ENCODE results near the gene CDC42EP1.

Gene CDC42EP1

GRCh38 chr22:37559521-37559900 is 769 bp upstream of the CDC42EP1 start:
- no peak for DNase-seq

- DNase-seq, result peak in 16 of 51 donors; percentile 18 to 63 (median 44)
Measured at GRCh38 chr22:37560608-37561211, 430 bp downstream of the CDC42EP1 start.

GRCh38 chr22:37561212-37562048 is 1.1 kb downstream of the CDC42EP1 start:
- DNase-seq, result peak in 50 of 51 donors; percentile 33 to 95 (median 78)

- peak in 1 of 51 donors; percentile 15 for DNase-seq
Measured at GRCh38 chr22:37562049-37562875, 2.0 kb downstream of the CDC42EP1 start.

GRCh38 chr22:37563153-37564081 is 3.1 kb downstream of the CDC42EP1 start:
- DNase-seq, result peak in 43 of 51 donors; percentile 20 to 94 (median 76)

GRCh38 chr22:37564111-37564711 is 3.9 kb downstream of the CDC42EP1 start:
- peak in 2 of 51 donors; percentile 70 to 72 for DNase-seq

GRCh38 chr22:37565830-37566229 is 5.5 kb downstream of the CDC42EP1 start:
- peak in 1 of 51 donors; percentile 42 for DNase-seq

GRCh38 chr22:37566329-37566837 is 6.1 kb downstream of the CDC42EP1 start:
- peak in 19 of 51 donors; percentile 22 to 72 (median 41) for DNase-seq

GRCh38 chr22:37566903-37567798 is 6.9 kb downstream of the CDC42EP1 start:
- DNase-seq, result peak in 46 of 51 donors; percentile 20 to 83 (median 56)

GRCh38 chr22:37568012-37568411 is 7.7 kb downstream of the CDC42EP1 start:
- DNase-seq, result no peak

- no peak for DNase-seq
Measured at GRCh38 chr22:37568448-37569008, 8.2 kb downstream of the CDC42EP1 start.

- peak in 44 of 51 donors; percentile 21 to 92 (median 73) for DNase-seq
Measured at GRCh38 chr22:37569009-37569920, 9.0 kb downstream of the CDC42EP1 start.

- no peak for DNase-seq
Measured at GRCh38 chr22:37569921-37570660, 9.8 kb downstream of the CDC42EP1 start.

- no peak for DNase-seq
Measured at GRCh38 chr22:37570661-37570976, 10.3 kb downstream of the CDC42EP1 start.

- DNase-seq, result no peak
Measured at GRCh38 chr22:37571258-37571991, 11.1 kb downstream of the CDC42EP1 start.

GRCh38 chr22:37571992-37572373 is 11.7 kb downstream of the CDC42EP1 start:
- DNase-seq, result no peak
